ENCODE data around the gene CUBN. TPM values are rescaled to one million over a fixed set of nuclear protein-coding genes. Genes with fewer than 3 reads are reported as not detected.

The CUBN gene
- total and polyA plus RNA-seq, 8 donors, result 1.5 to 6.8 (median 3.8) TPM

- ATAC-seq, result no peak
- no peak for DNase-seq
- no peak for TF ChIP-seq CTCF (IDR thresholded peaks at IDR 0.05)
- no peaks in the 10 kb centered on the region for H3K27me3 ChIP-seq
- no peaks in the 10 kb centered on the region for H3K4me1 ChIP-seq
- no peak overlapping the region for H3K27ac ChIP-seq
- H3K4me3 ChIP-seq, result no peak overlapping the region
- no peaks in the 10 kb centered on the region for H3K9me3 ChIP-seq
- intact Hi-C loops (cut with DNase I), result no loop called here
- no peaks in the 10 kb centered on the region for H3K36me3 ChIP-seq
These were observed 23.7 kb upstream of the CUBN start for GRCh38 chr10:17153321-17153720.

GRCh38 chr10:17151716-17152115 is 22.1 kb upstream of the CUBN start:
- Histone ChIP-seq H3K4me1 (no peaks in the 10 kb centered on the region), H3K27me3 (no peaks in the 10 kb centered on the region), H3K9me3 (no peaks in the 10 kb centered on the region), H3K36me3 (no peaks in the 10 kb centered on the region), H3K27ac (no peak overlapping the region), H3K4me3 (no peak overlapping the region)
- ATAC-seq (no peak), DNase-seq (no peak)
- intact Hi-C loops (cut with DNase I), result no loop called here
- no peak for TF ChIP-seq CTCF (IDR thresholded peaks at IDR 0.05)

- intact Hi-C loops (cut with DNase I), result no loop called here
These were observed 18.4 kb upstream of the CUBN start for GRCh38 chr10:17147884-17148489.

GRCh38 chr10:17146892-17147291 is 17.3 kb upstream of the CUBN start:
- H3K36me3 ChIP-seq, result no peaks in the 10 kb centered on the region
- no peaks in the 10 kb centered on the region for H3K4me1 ChIP-seq
- no peak for TF ChIP-seq CTCF (IDR thresholded peaks at IDR 0.05)
- H3K4me3 ChIP-seq, result no peak overlapping the region
- H3K27me3 ChIP-seq, result no peaks in the 10 kb centered on the region
- no peak overlapping the region for H3K27ac ChIP-seq
- H3K9me3 ChIP-seq, result no peaks in the 10 kb centered on the region
- ATAC-seq, result no peak
- DNase-seq, result no peak
- intact Hi-C loops (cut with DNase I), result no loop called here

More at GRCh38 chr10:17147884-17148489, 18.4 kb upstream of the CUBN start:
- Histone ChIP-seq H3K4me1 (no peaks in the 10 kb centered on the region), H3K27me3 (no peaks in the 10 kb centered on the region), H3K27ac (no peak overlapping the region), H3K36me3 (no peaks in the 10 kb centered on the region), H3K4me3 (no peak overlapping the region), H3K9me3 (no peaks in the 10 kb centered on the region)
- DNase-seq, result peak in 1 of 4 donors; percentile 38
- no peak for TF ChIP-seq CTCF (IDR thresholded peaks at IDR 0.05)
- ATAC-seq, result peak; percentile 31

GRCh38 chr10:17145239-17145638 is 15.6 kb upstream of the CUBN start:
- no peaks in the 10 kb centered on the region for H3K36me3 ChIP-seq
- H3K27me3 ChIP-seq, result no peaks in the 10 kb centered on the region
- no peak overlapping the region for H3K4me3 ChIP-seq
- no peaks in the 10 kb centered on the region for H3K9me3 ChIP-seq
- intact Hi-C loops (cut with DNase I), result no loop called here
- DNase-seq, result no peak
- no peak for TF ChIP-seq CTCF (IDR thresholded peaks at IDR 0.05)
- no peak for ATAC-seq
- H3K27ac ChIP-seq, result no peak overlapping the region
- no peaks in the 10 kb centered on the region for H3K4me1 ChIP-seq
